Measurements from ENCODE around the gene DEPP1.

DEPP1 gene

GRCh38 chr10:44982114-44982460 is 3.5 kb upstream of the DEPP1 start:
- Histone ChIP-seq H3K9me3 (no peaks in the 10 kb centered on the region), H3K27me3 (no peaks in the 10 kb centered on the region), H3K4me1 (peaks cover 11% of the 10 kb centered on the region), H3K36me3 (no peaks in the 10 kb centered on the region), H3K4me3 (ENCODE audit: low read depth, low read length) (no peak overlapping the region)
- DNase-seq, result no peak
- no peak for TF ChIP-seq CTCF (IDR thresholded peaks at IDR 0.05; ENCODE audit: low read depth, low read length)

GRCh38 chr10:44981172-44982113 is 2.8 kb upstream of the DEPP1 start:
- Histone ChIP-seq H3K4me1 (peaks cover 11% of the 10 kb centered on the region), H3K4me3 (ENCODE audit: low read depth, low read length) (no peak overlapping the region), H3K9me3 (no peaks in the 10 kb centered on the region), H3K27me3 (no peaks in the 10 kb centered on the region), H3K36me3 (no peaks in the 10 kb centered on the region)
- no peak for DNase-seq
- no peak for TF ChIP-seq CTCF (IDR thresholded peaks at IDR 0.05; ENCODE audit: low read depth, low read length)

GRCh38 chr10:44980309-44981171 is 1.9 kb upstream of the DEPP1 start:
- H3K27me3 ChIP-seq, result no peaks in the 10 kb centered on the region
- peaks cover 15% of the 10 kb centered on the region for H3K4me1 ChIP-seq
- no peak for TF ChIP-seq CTCF (IDR thresholded peaks at IDR 0.05; ENCODE audit: low read depth, low read length)
- H3K9me3 ChIP-seq, result no peaks in the 10 kb centered on the region
- no peak for DNase-seq
- no peaks in the 10 kb centered on the region for H3K36me3 ChIP-seq
- H3K4me3 ChIP-seq (ENCODE audit: low read depth, low read length), result no peak overlapping the region

- H3K9me3 ChIP-seq, result no peaks in the 10 kb centered on the region
- DNase-seq, result no peak
- H3K4me3 ChIP-seq (ENCODE audit: low read depth, low read length), result no peak overlapping the region
- H3K4me1 ChIP-seq, result peaks cover 16% of the 10 kb centered on the region
- no peaks in the 10 kb centered on the region for H3K27me3 ChIP-seq
- no peak for TF ChIP-seq CTCF (IDR thresholded peaks at IDR 0.05; ENCODE audit: low read depth, low read length)
- H3K36me3 ChIP-seq, result no peaks in the 10 kb centered on the region
Observed at GRCh38 chr10:44979281-44980191, 927 bp upstream of the DEPP1 start.

- no peak for DNase-seq
- H3K9me3 ChIP-seq, result no peaks in the 10 kb centered on the region
- H3K4me1 ChIP-seq, result peaks cover 16% of the 10 kb centered on the region
- H3K27me3 ChIP-seq, result no peaks in the 10 kb centered on the region
- TF ChIP-seq CTCF (IDR thresholded peaks at IDR 0.05; ENCODE audit: low read depth, low read length), result no peak
- no peaks in the 10 kb centered on the region for H3K36me3 ChIP-seq
- no peak overlapping the region for H3K4me3 ChIP-seq (ENCODE audit: low read depth, low read length)
Observed at GRCh38 chr10:44978213-44978569, 418 bp downstream of the DEPP1 start.
